ENCODE measurements around the gene CACNA1E.

DNA sequence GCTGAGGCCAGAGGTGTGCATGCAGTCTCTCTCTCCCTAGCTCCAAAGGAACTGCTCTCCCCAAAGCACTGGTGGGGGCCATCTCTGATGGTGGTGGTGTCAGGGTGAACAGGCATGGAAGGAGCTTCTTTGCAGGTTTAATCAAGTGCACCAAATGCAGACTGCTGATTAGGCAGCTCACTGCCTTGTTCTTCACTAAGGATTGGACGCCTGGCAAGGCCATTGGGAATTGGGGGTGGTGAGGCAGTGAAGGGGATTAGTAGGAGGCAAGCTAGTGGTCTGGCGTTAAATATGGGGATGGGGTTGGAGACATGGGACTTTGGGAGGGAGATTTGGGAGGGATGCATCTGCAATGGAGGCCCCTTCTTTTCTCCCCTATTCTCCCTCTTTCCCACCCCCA, 1.5 kb downstream of the CACNA1E start:
- no peak for TF ChIP-seq RAD21 (IDR thresholded peaks at IDR 0.05; ENCODE audit: low read length)
- no peak for TF ChIP-seq POLR2A (IDR thresholded peaks at IDR 0.05; ENCODE audit: low read depth, low read length)
- no peak for TF ChIP-seq CEBPB (IDR thresholded peaks at IDR 0.05; ENCODE audit: low read depth, low read length)
- TF ChIP-seq, protein P1, sequence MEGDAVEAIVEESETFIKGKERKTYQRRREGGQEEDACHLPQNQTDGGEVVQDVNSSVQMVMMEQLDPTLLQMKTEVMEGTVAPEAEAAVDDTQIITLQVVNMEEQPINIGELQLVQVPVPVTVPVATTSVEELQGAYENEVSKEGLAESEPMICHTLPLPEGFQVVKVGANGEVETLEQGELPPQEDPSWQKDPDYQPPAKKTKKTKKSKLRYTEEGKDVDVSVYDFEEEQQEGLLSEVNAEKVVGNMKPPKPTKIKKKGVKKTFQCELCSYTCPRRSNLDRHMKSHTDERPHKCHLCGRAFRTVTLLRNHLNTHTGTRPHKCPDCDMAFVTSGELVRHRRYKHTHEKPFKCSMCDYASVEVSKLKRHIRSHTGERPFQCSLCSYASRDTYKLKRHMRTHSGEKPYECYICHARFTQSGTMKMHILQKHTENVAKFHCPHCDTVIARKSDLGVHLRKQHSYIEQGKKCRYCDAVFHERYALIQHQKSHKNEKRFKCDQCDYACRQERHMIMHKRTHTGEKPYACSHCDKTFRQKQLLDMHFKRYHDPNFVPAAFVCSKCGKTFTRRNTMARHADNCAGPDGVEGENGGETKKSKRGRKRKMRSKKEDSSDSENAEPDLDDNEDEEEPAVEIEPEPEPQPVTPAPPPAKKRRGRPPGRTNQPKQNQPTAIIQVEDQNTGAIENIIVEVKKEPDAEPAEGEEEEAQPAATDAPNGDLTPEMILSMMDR (conservative IDR thresholded peaks at IDR 0.05; ENCODE audit: low read depth, low read length) = no peak
- no peak for TF ChIP-seq RFX5 (IDR thresholded peaks at IDR 0.05; ENCODE audit: low read depth, low read length)
- TF ChIP-seq SMC3 (IDR thresholded peaks at IDR 0.05; ENCODE audit: low read depth, low read length) = no peak
- no peak for TF ChIP-seq RCOR1 (IDR thresholded peaks at IDR 0.05; ENCODE audit: insufficient replicate concordance, low read length)
- TF ChIP-seq BHLHE40 (IDR thresholded peaks at IDR 0.05; ENCODE audit: low read depth, low read length) = no peak
- no peak for TF ChIP-seq MXI1 (IDR thresholded peaks at IDR 0.05; ENCODE audit: borderline replicate concordance, low read depth, low read length)

Data from IMR-90 (cell line).